ENCODE measurements around the gene DZIP1L.
"Not testable (repeated sequence)": the region's sequence is repeated elsewhere in the genome, so short reads cannot be mapped to it uniquely, and the experiment has no call there.

Gene DZIP1L

GRCh38 chr3:138113326-138113725, 2.1 kb downstream of the DZIP1L start:
- no peaks in the 10 kb centered on the region for H3K9me3 ChIP-seq (ENCODE audit: control insufficient read depth, insufficient read depth, low read length)
- no peak overlapping the region for H3K4me3 ChIP-seq (ENCODE audit: low read depth, low read length)
- peaks cover 21% of the 10 kb centered on the region for H3K4me1 ChIP-seq (ENCODE audit: control insufficient read depth, insufficient read depth, low read length)
- H3K36me3 ChIP-seq (ENCODE audit: control insufficient read depth, insufficient read depth, low read length), result no peaks in the 10 kb centered on the region
- no peak overlapping the region for H3K9ac ChIP-seq (ENCODE audit: low read depth, low read length)
- H3K27ac ChIP-seq (ENCODE audit: low read depth, low read length), result no peak overlapping the region
- 0 out of 2 replicates have a peak, but pooled peaks cover 3% of the 10 kb centered on the region for H3K27me3 ChIP-seq (ENCODE audit: control insufficient read depth, insufficient read depth, low read length)

GRCh38 chr3:138112362-138112761, 3.0 kb downstream of the DZIP1L start:
- no peak overlapping the region for H3K27ac ChIP-seq (ENCODE audit: low read depth, low read length)
- no peak overlapping the region for H3K9ac ChIP-seq (ENCODE audit: low read depth, low read length)
- 0 out of 2 replicates have a peak, but pooled peaks cover 3% of the 10 kb centered on the region for H3K27me3 ChIP-seq (ENCODE audit: control insufficient read depth, insufficient read depth, low read length)
- H3K4me3 ChIP-seq (ENCODE audit: low read depth, low read length), result no peak overlapping the region
- H3K36me3 ChIP-seq (ENCODE audit: control insufficient read depth, insufficient read depth, low read length), result no peaks in the 10 kb centered on the region
- peaks cover 21% of the 10 kb centered on the region for H3K4me1 ChIP-seq (ENCODE audit: control insufficient read depth, insufficient read depth, low read length)
- H3K9me3 ChIP-seq (ENCODE audit: control insufficient read depth, insufficient read depth, low read length), result no peaks in the 10 kb centered on the region

GRCh38 chr3:138105598-138105997, 9.8 kb downstream of the DZIP1L start:
- no peaks in the 10 kb centered on the region for H3K9me3 ChIP-seq (ENCODE audit: control insufficient read depth, insufficient read depth, low read length)
- no peaks in the 10 kb centered on the region for H3K27me3 ChIP-seq (ENCODE audit: control insufficient read depth, insufficient read depth, low read length)
- no peak overlapping the region for H3K9ac ChIP-seq (ENCODE audit: low read depth, low read length)
- no peaks in the 10 kb centered on the region for H3K4me1 ChIP-seq (ENCODE audit: control insufficient read depth, insufficient read depth, low read length)
- H3K4me3 ChIP-seq (ENCODE audit: low read depth, low read length), result no peak overlapping the region
- H3K27ac ChIP-seq (ENCODE audit: low read depth, low read length), result no peak overlapping the region
- peaks cover 16% of the 10 kb centered on the region for H3K36me3 ChIP-seq (ENCODE audit: control insufficient read depth, insufficient read depth, low read length)

- H3K4me1 ChIP-seq (ENCODE audit: control insufficient read depth, insufficient read depth, low read length), result 0 out of 2 replicates have a peak, but pooled peaks cover 8% of the 10 kb centered on the region
- H3K9me3 ChIP-seq (ENCODE audit: control insufficient read depth, insufficient read depth, low read length), result no peaks in the 10 kb centered on the region
- H3K36me3 ChIP-seq (ENCODE audit: control insufficient read depth, insufficient read depth, low read length), result peaks cover 16% of the 10 kb centered on the region
- H3K27me3 ChIP-seq (ENCODE audit: control insufficient read depth, insufficient read depth, low read length), result no peaks in the 10 kb centered on the region
- H3K27ac ChIP-seq (ENCODE audit: low read depth, low read length), result no peak overlapping the region
- H3K4me3 ChIP-seq (ENCODE audit: low read depth, low read length), result no peak overlapping the region
- H3K9ac ChIP-seq (ENCODE audit: low read depth, low read length), result no peak overlapping the region
Measured at GRCh38 chr3:138103466-138103865, 11.9 kb downstream of the DZIP1L start.

GRCh38 chr3:138101351-138101940, 14.0 kb downstream of the DZIP1L start:
- H3K4me1 ChIP-seq (ENCODE audit: control insufficient read depth, insufficient read depth, low read length); H3K4me3 ChIP-seq (ENCODE audit: low read depth, low read length); H3K27ac ChIP-seq (ENCODE audit: low read depth, low read length); H3K9ac ChIP-seq (ENCODE audit: low read depth, low read length); H3K27me3 ChIP-seq (ENCODE audit: control insufficient read depth, insufficient read depth, low read length); H3K9me3 ChIP-seq (ENCODE audit: control insufficient read depth, insufficient read depth, low read length): not testable (repeated sequence)
- peaks cover 16% of the 10 kb centered on the region for H3K36me3 ChIP-seq (ENCODE audit: control insufficient read depth, insufficient read depth, low read length)

DNA sequence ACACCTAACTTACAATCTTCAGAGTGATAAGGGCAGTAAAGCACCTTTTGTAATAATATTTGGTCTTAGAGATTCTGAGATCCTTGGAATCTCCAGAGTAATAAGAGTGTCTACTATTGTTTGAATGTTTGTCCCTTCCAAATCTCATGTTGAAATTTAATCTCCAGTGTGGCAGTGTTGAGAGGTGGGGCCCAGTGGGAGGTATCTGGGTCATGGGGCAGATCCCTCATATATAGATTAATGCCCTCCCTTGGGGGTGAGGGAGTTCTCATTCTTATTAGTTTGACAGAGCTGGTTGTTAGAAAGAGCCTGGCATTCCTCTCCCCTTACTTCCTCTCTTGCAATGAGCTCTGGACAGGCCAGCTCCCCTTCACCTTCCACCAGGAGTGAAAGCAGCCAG, 16.0 kb downstream of the DZIP1L start:
- Histone ChIP-seq H3K36me3 (ENCODE audit: control insufficient read depth, insufficient read depth, low read length) (peaks cover 22% of the 10 kb centered on the region), H3K27ac (ENCODE audit: low read depth, low read length) (no peak overlapping the region), H3K9me3 (ENCODE audit: control insufficient read depth, insufficient read depth, low read length) (no peaks in the 10 kb centered on the region), H3K9ac (ENCODE audit: low read depth, low read length) (no peak overlapping the region), H3K27me3 (ENCODE audit: control insufficient read depth, insufficient read depth, low read length) (no peaks in the 10 kb centered on the region), H3K4me3 (ENCODE audit: low read depth, low read length) (no peak overlapping the region), H3K4me1 (ENCODE audit: control insufficient read depth, insufficient read depth, low read length) (0 out of 2 replicates have a peak, but pooled peaks cover 8% of the 10 kb centered on the region)

GRCh38 chr3:138097192-138098172, 17.9 kb downstream of the DZIP1L start:
- Histone ChIP-seq H3K27me3 (ENCODE audit: control insufficient read depth, insufficient read depth, low read length) (no peaks in the 10 kb centered on the region), H3K4me3 (ENCODE audit: low read depth, low read length) (no peak overlapping the region), H3K27ac (ENCODE audit: low read depth, low read length) (no peak overlapping the region), H3K9ac (ENCODE audit: low read depth, low read length) (no peak overlapping the region), H3K9me3 (ENCODE audit: control insufficient read depth, insufficient read depth, low read length) (no peaks in the 10 kb centered on the region), H3K36me3 (ENCODE audit: control insufficient read depth, insufficient read depth, low read length) (peaks cover 15% of the 10 kb centered on the region), H3K4me1 (ENCODE audit: control insufficient read depth, insufficient read depth, low read length) (peaks cover 8% of the 10 kb centered on the region; the same call in 1 of the 2 replicates)

DNA sequence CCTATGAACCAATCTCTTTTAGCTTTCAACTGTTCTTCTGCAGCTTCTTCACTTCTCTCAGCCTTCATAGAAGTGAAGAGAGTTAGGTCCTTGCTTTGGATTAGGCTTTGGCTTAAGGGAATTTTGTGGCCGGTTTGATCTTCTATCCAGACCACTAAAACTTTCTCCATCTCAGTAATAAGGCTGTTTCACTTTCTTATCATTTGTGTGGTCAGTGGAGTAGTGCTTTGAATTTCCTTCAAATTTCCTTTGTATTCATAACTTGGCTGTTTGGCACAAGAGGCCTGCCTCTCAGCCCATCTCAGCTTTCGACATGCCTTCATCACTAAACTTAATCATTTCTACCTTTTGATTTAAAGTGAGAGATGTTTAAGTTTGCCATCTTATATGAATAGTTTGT, 21.7 kb downstream of the DZIP1L start:
- no peak overlapping the region for H3K4me3 ChIP-seq (ENCODE audit: low read depth, low read length)

GRCh38 chr3:138092023-138092422, 23.4 kb downstream of the DZIP1L start:
- H3K36me3 ChIP-seq (ENCODE audit: control insufficient read depth, insufficient read depth, low read length), result peaks cover 35% of the 10 kb centered on the region
- H3K4me3 ChIP-seq (ENCODE audit: low read depth, low read length), result no peak overlapping the region
- no peak overlapping the region for H3K9ac ChIP-seq (ENCODE audit: low read depth, low read length)
- no peaks in the 10 kb centered on the region for H3K27me3 ChIP-seq (ENCODE audit: control insufficient read depth, insufficient read depth, low read length)
- no peak overlapping the region for H3K27ac ChIP-seq (ENCODE audit: low read depth, low read length)
- H3K4me1 ChIP-seq (ENCODE audit: control insufficient read depth, insufficient read depth, low read length), result no peaks in the 10 kb centered on the region; the same call in 1 of the 2 replicates
- H3K9me3 ChIP-seq (ENCODE audit: control insufficient read depth, insufficient read depth, low read length), result no peaks in the 10 kb centered on the region

More for the DNA sequence above, 21.7 kb downstream of the DZIP1L start:
- Histone ChIP-seq H3K27ac (ENCODE audit: low read depth, low read length) (no peak overlapping the region), H3K4me1 (ENCODE audit: control insufficient read depth, insufficient read depth, low read length) (no peaks in the 10 kb centered on the region; the same call in 1 of the 2 replicates), H3K9me3 (ENCODE audit: control insufficient read depth, insufficient read depth, low read length) (no peaks in the 10 kb centered on the region), H3K9ac (ENCODE audit: low read depth, low read length) (no peak overlapping the region), H3K36me3 (ENCODE audit: control insufficient read depth, insufficient read depth, low read length) (peaks cover 25% of the 10 kb centered on the region), H3K27me3 (ENCODE audit: control insufficient read depth, insufficient read depth, low read length) (no peaks in the 10 kb centered on the region)

GRCh38 chr3:138089091-138089490, 26.3 kb downstream of the DZIP1L start:
- Histone ChIP-seq H3K27ac (ENCODE audit: low read depth, low read length) (no peak overlapping the region), H3K4me1 (ENCODE audit: control insufficient read depth, insufficient read depth, low read length) (no peaks in the 10 kb centered on the region; the same call in 1 of the 2 replicates), H3K36me3 (ENCODE audit: control insufficient read depth, insufficient read depth, low read length) (peaks cover 41% of the 10 kb centered on the region), H3K4me3 (ENCODE audit: low read depth, low read length) (no peak overlapping the region), H3K9me3 (ENCODE audit: control insufficient read depth, insufficient read depth, low read length) (no peaks in the 10 kb centered on the region), H3K9ac (ENCODE audit: low read depth, low read length) (no peak overlapping the region), H3K27me3 (ENCODE audit: control insufficient read depth, insufficient read depth, low read length) (no peaks in the 10 kb centered on the region)

DNA sequence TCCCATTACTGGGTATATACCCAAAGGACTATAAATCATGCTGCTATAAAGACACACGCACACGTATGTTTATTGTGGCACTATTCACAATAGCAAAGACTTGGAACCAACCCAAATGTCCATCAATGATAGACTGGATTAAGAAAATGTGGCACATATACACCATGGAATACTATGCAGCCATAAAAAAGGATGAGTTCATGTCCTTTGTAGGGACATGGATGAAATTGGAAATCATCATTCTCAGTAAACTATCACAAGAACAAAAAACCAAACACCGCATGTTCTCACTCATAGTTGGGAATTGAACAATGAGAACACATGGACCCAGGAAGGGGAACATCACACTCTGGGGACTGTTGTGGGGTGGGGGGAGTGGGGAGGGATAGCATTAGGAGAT, 29.7 kb downstream of the DZIP1L start:
- H3K9me3 ChIP-seq (ENCODE audit: control insufficient read depth, insufficient read depth, low read length); H3K9ac ChIP-seq (ENCODE audit: low read depth, low read length); H3K4me1 ChIP-seq (ENCODE audit: control insufficient read depth, insufficient read depth, low read length); H3K27ac ChIP-seq (ENCODE audit: low read depth, low read length); H3K4me3 ChIP-seq (ENCODE audit: low read depth, low read length); H3K27me3 ChIP-seq (ENCODE audit: control insufficient read depth, insufficient read depth, low read length): not testable (repeated sequence)
- H3K36me3 ChIP-seq (ENCODE audit: control insufficient read depth, insufficient read depth, low read length), result peaks cover 45% of the 10 kb centered on the region

Data from HUES48 (cell line).